VCaP (cell line): ENCODE data around the gene TRPT1.

ENCODE experiments used
- H3K27ac ChIP-seq: fragments of 450-650 bp; 2 replicates; pipeline ENCODE4 v1.5.1; 2017
- TF ChIP-seq, protein P1 (sequence below): fragments of 450-650 bp; conservative IDR thresholded peaks from 2 replicates; pipeline ENCODE4 v1.5.1; 2017; ENCODE audit warnings: mild to moderate bottlenecking, moderate library complexity

TRPT1 gene

GRCh38 chr11:64234647-64235379, 8.8 kb upstream of the TRPT1 start:
- TF ChIP-seq, protein P1, sequence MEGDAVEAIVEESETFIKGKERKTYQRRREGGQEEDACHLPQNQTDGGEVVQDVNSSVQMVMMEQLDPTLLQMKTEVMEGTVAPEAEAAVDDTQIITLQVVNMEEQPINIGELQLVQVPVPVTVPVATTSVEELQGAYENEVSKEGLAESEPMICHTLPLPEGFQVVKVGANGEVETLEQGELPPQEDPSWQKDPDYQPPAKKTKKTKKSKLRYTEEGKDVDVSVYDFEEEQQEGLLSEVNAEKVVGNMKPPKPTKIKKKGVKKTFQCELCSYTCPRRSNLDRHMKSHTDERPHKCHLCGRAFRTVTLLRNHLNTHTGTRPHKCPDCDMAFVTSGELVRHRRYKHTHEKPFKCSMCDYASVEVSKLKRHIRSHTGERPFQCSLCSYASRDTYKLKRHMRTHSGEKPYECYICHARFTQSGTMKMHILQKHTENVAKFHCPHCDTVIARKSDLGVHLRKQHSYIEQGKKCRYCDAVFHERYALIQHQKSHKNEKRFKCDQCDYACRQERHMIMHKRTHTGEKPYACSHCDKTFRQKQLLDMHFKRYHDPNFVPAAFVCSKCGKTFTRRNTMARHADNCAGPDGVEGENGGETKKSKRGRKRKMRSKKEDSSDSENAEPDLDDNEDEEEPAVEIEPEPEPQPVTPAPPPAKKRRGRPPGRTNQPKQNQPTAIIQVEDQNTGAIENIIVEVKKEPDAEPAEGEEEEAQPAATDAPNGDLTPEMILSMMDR: peak; percentile 72
- peak overlapping the region; percentile 95 for H3K27ac ChIP-seq

- TF ChIP-seq, protein P1: no peak
These were observed 8.1 kb upstream of the TRPT1 start, which contains the start of gene VEGFB for GRCh38 chr11:64233913-64234586. Gene VEGFB, plus strand, starts transcription at chr11:64234584. Its CDS starts 250 bp downstream, at chr11:64234834.

DNA sequence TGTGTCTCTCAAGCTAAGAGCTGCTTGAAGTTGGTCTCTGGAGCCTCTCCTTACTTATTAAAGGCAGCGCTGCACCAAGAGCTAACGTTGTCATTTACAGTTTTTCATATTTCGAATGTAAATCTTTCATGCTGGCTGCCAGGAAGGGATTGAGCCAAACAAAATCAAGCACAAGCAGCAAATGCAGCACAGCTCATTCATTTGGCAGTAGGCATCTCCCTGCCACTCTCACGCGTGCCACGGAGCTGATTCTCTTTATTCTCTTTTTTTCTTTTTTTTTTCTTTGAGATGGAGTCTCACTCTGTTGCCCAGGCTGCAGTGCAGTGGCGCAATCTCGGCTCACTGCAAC, 7.0 kb upstream of the TRPT1 start:
- peak overlapping the region; percentile 95 for H3K27ac ChIP-seq
- TF ChIP-seq, protein P1: no peak

More at GRCh38 chr11:64233913-64234586, 8.1 kb upstream of the TRPT1 start, which contains the start of gene VEGFB:
- peak within 1 kb of the TSS; percentile 95 for H3K27ac ChIP-seq

DNA sequence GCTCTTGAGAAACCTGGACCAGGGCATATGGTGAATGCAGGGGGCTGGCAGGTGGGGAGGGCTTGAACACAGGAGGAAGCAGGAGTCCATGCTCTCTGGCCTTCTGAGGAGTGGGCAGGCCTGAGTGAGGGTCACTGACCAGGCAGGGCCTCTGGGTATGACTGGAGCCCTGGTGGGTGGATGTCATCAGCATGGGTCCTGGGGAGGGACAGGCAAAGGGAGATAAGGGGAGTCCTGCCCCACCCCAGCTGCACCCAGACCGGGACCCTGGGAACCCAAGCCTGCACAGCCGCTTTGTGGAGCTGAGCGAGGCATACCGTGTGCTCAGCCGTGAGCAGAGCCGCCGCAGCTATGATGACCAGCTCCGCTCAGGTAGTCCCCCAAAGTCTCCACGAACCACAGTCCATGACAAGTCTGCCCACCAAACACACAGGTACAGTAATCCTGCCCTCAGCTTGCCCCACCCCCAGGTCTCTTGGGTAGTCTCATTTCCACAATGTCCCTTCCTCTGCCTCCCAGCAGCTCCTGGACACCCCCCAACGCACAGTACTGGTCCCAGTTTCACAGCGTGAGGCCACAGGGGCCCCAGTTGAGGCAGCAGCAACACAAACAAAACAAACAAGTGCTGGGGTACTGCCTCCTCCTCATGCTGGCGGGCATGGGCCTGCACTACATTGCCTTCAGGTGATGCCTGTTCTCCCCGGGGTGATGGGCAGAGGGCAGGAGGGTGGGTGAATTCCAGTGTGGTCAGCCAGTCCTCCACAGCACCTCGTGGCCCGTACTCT, 6.4 kb upstream of the TRPT1 start:
- TF ChIP-seq, protein P1: no peak
- peak overlapping the region; percentile 95 for H3K27ac ChIP-seq

GRCh38 chr11:64231546-64231945, 5.6 kb upstream of the TRPT1 start:
- H3K27ac ChIP-seq: peak overlapping the region; percentile 94; the same call in 1 of the 2 replicates
- TF ChIP-seq, protein P1: no peak

DNA sequence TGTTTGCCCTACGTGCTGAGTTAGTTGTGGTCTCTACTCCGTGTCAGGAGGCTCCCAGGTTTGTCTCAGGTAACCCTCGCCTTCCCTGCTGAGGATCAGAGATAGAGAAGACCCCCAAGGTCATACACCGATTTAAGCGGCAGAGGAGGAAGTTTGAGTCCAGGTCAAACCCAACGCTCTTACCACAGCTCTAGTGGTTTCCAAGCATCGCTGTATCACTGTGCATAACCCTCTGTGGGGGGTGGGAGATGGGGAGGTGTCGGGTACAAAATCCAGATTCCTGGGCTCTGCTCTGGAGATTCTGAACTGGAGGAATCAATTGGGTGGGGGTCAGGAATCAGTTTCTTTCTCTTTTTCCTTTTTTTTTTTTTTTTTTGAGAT, 5.0 kb upstream of the TRPT1 start:
- H3K27ac ChIP-seq: peak overlapping the region; percentile 94

More for the DNA sequence above, 5.0 kb upstream of the TRPT1 start:
- TF ChIP-seq, protein P1: no peak
